Tibial nerve (tissue), 4 donors: ENCODE results near the gene NKAIN4. TPM values are rescaled to one million over a fixed set of nuclear protein-coding genes. Genes with fewer than 3 reads are reported as not detected.

Experiments used
- DNase-seq, 2 donors: peaks; one replicate each; pipeline ENCODE4 v3.0.0-alpha.2; 2019; ENCODE audit warnings: low spot score in 2 of 2
- H3K27ac ChIP-seq, 4 donors: fragments of 200-600 bp; sonication (generic) in 3 of 4; one replicate each; pipeline ENCODE4 v1.5.1; 2017 to 2019; ENCODE audit warnings: mild to moderate bottlenecking in 1 of 4
- H3K27me3 ChIP-seq, 2 donors: fragments of 200-600 bp; sonication (generic) in 1 of 2; one replicate each; pipeline versions ENCODE4 v1.5.1 to v1.6.0; 2017 to 2019
- H3K36me3 ChIP-seq, 3 donors: fragments of 200-600 bp; sonication (generic); one replicate each; pipeline ENCODE4 v1.5.1; 2018 to 2019
- H3K4me1 ChIP-seq, 4 donors: fragments of 200-600 bp; sonication (generic) in 3 of 4; one replicate each; pipeline ENCODE4 v1.5.1; 2017 to 2019
- H3K4me3 ChIP-seq, 4 donors: fragments of 200-600 bp; sonication (generic) in 3 of 4; one replicate each; pipeline ENCODE4 v1.5.1; 2017 to 2019; ENCODE audit warnings: mild to moderate bottlenecking in 1 of 4, moderate library complexity in 1 of 4
- H3K9me3 ChIP-seq, 4 donors: fragments of 200-600 bp; sonication (generic) in 3 of 4; one replicate each; pipeline ENCODE4 v1.5.1; 2017 to 2019
- CTCF ChIP-seq, 5 experiments: fragments of 200-600 bp in 3 of 5; fragments of 450-650 bp in 2 of 5; sonication (generic) in 3 of 5; IDR thresholded peaks; one replicate each; pipeline ENCODE4 v1.5.1; 2016 to 2019; ENCODE audit warnings: antibody characterized with exemption in 5 of 5, mild to moderate bottlenecking in 3 of 5, moderate library complexity in 2 of 5
- EP300 ChIP-seq, 2 donors: sonication (generic); formaldehyde crosslinking; IDR thresholded peaks; one replicate each; pipeline ENCODE4 v1.6.1; 2017; ENCODE audit warnings: antibody characterized with exemption in 2 of 2, mild to moderate bottlenecking in 1 of 2
- POLR2A ChIP-seq, 2 donors: fragments of 450-650 bp; IDR thresholded peaks; one replicate each; pipeline ENCODE4 v1.6.1; 2017; ENCODE audit warnings: antibody characterized with exemption in 2 of 2, mild to moderate bottlenecking in 2 of 2, moderate library complexity in 2 of 2
- WGBS, 2 donors: methylation state at CpG; one replicate each; pipeline ENCODE4 v1.1.5; 2018; 5-methylcytosine and 5-hydroxymethylcytosine counted together
- total RNA-seq, 4 donors: library from RNA; depleted of rRNA; stranded (reverse); fragments of >200 nt; gene quantifications; one replicate each; pipeline ENCODE4 v1.1.0, GENCODE V29; 2016

NKAIN4 gene
- total RNA-seq, 4 donors from 2014 or later: 1.2 to 7.2 (median 3.1) TPM

GRCh38 chr20:63289311-63290135 lies 35.3 kb upstream of the NKAIN4 start:
- no peak for DNase-seq
- TF ChIP-seq POLR2A (IDR thresholded peaks at IDR 0.05) (no peak), CTCF (IDR thresholded peaks at IDR 0.05) (no peak), EP300 (IDR thresholded peaks at IDR 0.05) (no peak)
- Histone ChIP-seq H3K27me3 (peaks cover 0 to 15% of the 10 kb centered on the region in 2 donors), H3K27ac (no peak overlapping the region), H3K4me3 (no peak overlapping the region), H3K4me1 (peaks cover 0 to 13% (median 0%) of the 10 kb centered on the region in 4 donors), H3K9me3 (no peaks in the 10 kb centered on the region), H3K36me3 (peaks cover 0 to 56% (median 0%) of the 10 kb centered on the region in 3 donors)
- WGBS, 2 donors: 76 to 87% methylated on average over 8 to 20 of the region's 25 CpGs

- no peak overlapping the region for H3K4me3 ChIP-seq
- WGBS, 2 donors: 85 to 87% methylated on average over 17 to 27 of the region's 28 CpGs
- H3K9me3 ChIP-seq: no peaks in the 10 kb centered on the region
- DNase-seq: no peak
- TF ChIP-seq CTCF (IDR thresholded peaks at IDR 0.05): no peak
- peaks cover 0 to 64% (median 0%) of the 10 kb centered on the region in 3 donors for H3K36me3 ChIP-seq
- peaks cover 0 to 13% (median 0%) of the 10 kb centered on the region in 4 donors for H3K4me1 ChIP-seq
- H3K27ac ChIP-seq: no peak overlapping the region
- peaks cover 0 to 10% of the 10 kb centered on the region in 2 donors for H3K27me3 ChIP-seq
These were observed 34.5 kb upstream of the NKAIN4 start for GRCh38 chr20:63288581-63289251.

- H3K36me3 ChIP-seq: peaks cover 0 to 72% (median 2%) of the 10 kb centered on the region in 3 donors
- no peaks in the 10 kb centered on the region for H3K9me3 ChIP-seq
- no peak overlapping the region for H3K27ac ChIP-seq
- WGBS, 2 donors: 85 to 88% methylated on average over 48 to 55 of the region's 55 CpGs
- no peak for TF ChIP-seq EP300 (IDR thresholded peaks at IDR 0.05)
- TF ChIP-seq CTCF (IDR thresholded peaks at IDR 0.05): no peak
- TF ChIP-seq POLR2A (IDR thresholded peaks at IDR 0.05): no peak
- no peak for DNase-seq
- H3K4me1 ChIP-seq: peaks cover 0 to 13% (median 0%) of the 10 kb centered on the region in 4 donors
- H3K27me3 ChIP-seq: peaks cover 0 to 2% of the 10 kb centered on the region in 2 donors
- no peak overlapping the region for H3K4me3 ChIP-seq
These were observed 33.7 kb upstream of the NKAIN4 start for GRCh38 chr20:63287697-63288580.

- Histone ChIP-seq H3K4me1 (peaks cover 0 to 13% (median 0%) of the 10 kb centered on the region in 4 donors), H3K27me3 (no peaks in the 10 kb centered on the region), H3K36me3 (peaks cover 0 to 81% (median 4%) of the 10 kb centered on the region in 3 donors), H3K4me3 (no peak overlapping the region), H3K9me3 (no peaks in the 10 kb centered on the region), H3K27ac (no peak overlapping the region)
- no peak for TF ChIP-seq CTCF (IDR thresholded peaks at IDR 0.05)
- no peak for TF ChIP-seq POLR2A (IDR thresholded peaks at IDR 0.05)
- no peak for TF ChIP-seq EP300 (IDR thresholded peaks at IDR 0.05)
- 75 to 82% methylated on average over 19 to 20 of the region's 23 CpGs for WGBS, 2 donors
- DNase-seq: no peak
These were observed 32.8 kb upstream of the NKAIN4 start for GRCh38 chr20:63286781-63287696.
